Hepatocyte (in vitro differentiated cells): Measurements from ENCODE around the gene ZNF148.

Experiments
- EZH2 ChIP-seq: fragments of 200-600 bp; sonication (generic); IDR thresholded peaks from 2 replicates; pipeline ENCODE4 v1.6.1; 2016; ENCODE audit warnings: antibody characterized with exemption, mild to moderate bottlenecking, borderline replicate concordance
- EZH2phosphoT487 ChIP-seq: fragments of 200-600 bp; sonication (generic); IDR thresholded peaks from one replicate; pipeline ENCODE4 v1.6.1; 2018; ENCODE audit warnings: antibody characterized with exemption, mild to moderate bottlenecking, low read depth, moderate library complexity; ENCODE audit not compliant: unreplicated experiment, severe bottlenecking
- TF ChIP-seq, protein P1 (sequence below): fragments of 200-600 bp; sonication (generic); IDR thresholded peaks from 2 replicates; pipeline ENCODE4 v1.5.1; 2016; ENCODE audit warnings: antibody characterized with exemption, mild to moderate bottlenecking; ENCODE audit not compliant: poor library complexity

DNA sequence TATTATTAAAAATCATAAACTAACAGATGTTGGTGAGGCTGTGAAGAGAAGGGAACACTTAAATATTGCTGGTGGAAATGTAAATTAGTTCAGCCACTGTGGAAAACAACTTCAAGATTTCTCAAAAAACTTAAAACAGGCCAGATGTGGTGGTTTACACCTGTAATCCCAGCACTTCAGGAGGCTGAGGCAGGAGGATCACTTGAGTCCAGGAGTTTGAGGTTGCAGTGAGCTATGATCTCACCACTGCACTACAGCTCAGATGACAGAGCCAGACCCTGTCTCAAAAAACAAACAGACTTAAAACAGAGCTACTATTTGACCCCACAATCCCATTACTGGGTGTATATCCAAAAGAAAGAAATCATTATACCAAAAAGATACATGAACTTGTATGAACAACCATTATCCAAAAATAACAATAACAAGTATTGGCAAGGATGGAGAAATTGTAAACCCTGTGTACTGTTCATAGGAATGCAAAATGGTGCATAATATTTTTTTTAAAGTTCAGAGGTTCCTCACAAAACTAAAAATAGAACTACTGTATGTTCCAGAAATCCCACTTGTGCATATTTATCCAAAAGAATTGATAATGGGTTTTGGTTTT is 25.5 kb downstream of the ZNF148 start:
- TF ChIP-seq, protein P1, sequence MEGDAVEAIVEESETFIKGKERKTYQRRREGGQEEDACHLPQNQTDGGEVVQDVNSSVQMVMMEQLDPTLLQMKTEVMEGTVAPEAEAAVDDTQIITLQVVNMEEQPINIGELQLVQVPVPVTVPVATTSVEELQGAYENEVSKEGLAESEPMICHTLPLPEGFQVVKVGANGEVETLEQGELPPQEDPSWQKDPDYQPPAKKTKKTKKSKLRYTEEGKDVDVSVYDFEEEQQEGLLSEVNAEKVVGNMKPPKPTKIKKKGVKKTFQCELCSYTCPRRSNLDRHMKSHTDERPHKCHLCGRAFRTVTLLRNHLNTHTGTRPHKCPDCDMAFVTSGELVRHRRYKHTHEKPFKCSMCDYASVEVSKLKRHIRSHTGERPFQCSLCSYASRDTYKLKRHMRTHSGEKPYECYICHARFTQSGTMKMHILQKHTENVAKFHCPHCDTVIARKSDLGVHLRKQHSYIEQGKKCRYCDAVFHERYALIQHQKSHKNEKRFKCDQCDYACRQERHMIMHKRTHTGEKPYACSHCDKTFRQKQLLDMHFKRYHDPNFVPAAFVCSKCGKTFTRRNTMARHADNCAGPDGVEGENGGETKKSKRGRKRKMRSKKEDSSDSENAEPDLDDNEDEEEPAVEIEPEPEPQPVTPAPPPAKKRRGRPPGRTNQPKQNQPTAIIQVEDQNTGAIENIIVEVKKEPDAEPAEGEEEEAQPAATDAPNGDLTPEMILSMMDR: no peak
- no peak for TF ChIP-seq EZH2
- no peak for TF ChIP-seq EZH2phosphoT487
